Fibroblast of lung (primary cell): ENCODE results near the gene RAB3GAP1.

ENCODE experiments used
- CTCF ChIP-seq, 2 donors: IDR thresholded peaks in 1 of 2; conservative IDR thresholded peaks in 1 of 2; 1 replicate in 1 of 2; 2 replicates in 1 of 2; pipeline ENCODE4 v1.5.1; 2011 to 2012; ENCODE audit warnings: low read length in 2 of 2, control low read depth in 1 of 2, inconsistent platforms in 1 of 2, low read depth in 1 of 2, mild to moderate bottlenecking in 1 of 2
- EZH2 ChIP-seq: IDR thresholded peaks from 2 replicates; pipeline ENCODE4 v1.5.1; 2012; ENCODE audit warnings: low read length, control low read depth, mild to moderate bottlenecking; ENCODE audit errors: missing control alignments

DNA sequence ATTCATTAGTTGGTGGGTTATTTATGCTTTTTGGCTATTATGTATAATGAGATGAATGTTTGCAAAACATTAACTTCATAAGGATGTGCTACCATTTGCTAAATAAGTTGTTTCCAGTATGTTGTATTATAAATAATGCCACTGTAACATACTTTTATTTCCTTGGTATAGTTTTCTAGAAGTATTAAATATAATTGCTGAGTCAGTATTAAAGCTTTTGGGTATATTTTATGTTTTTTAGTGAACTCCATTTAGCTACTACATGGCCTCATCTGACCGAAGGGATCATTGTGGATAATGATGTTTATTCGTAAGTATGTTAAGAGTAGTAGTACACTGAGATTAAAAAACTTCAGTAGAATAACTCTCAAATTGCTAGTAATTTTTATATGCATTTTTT lies 73.8 kb downstream of the RAB3GAP1 start:
- TF ChIP-seq CTCF (conservative IDR thresholded peaks at IDR 0.05 in 1 of 2, IDR thresholded peaks at IDR 0.05 in 1 of 2; ENCODE audit: low read depth in 1 of 2, low read length in 2 of 2) = no peak
- no peak for TF ChIP-seq EZH2
